OCI-LY7 (cell line): Measurements from ENCODE around the gene ITGB1. TPM values are rescaled to one million over a fixed set of nuclear protein-coding genes. Genes with fewer than 3 reads are reported as not detected.

Experiments used
- BruUV-seq: library from RNA; stranded (reverse); fragments of 400-500 nt; replicated peaks from 2 replicates; lab custom pipeline; 2021; lab: Mats Ljungman, UMichigan
- CTCF ChIA-PET: fragments of 300-600 bp; sonication (Branson Sonifier 250); formaldehyde crosslinking; loops from one replicate; lab custom pipeline; 2022; ENCODE audit warnings: antibody characterized with exemption; ENCODE audit not compliant: unreplicated experiment; lab: Charles Lee
- POLR2A ChIA-PET: fragments of 300-600 bp; sonication (Branson Sonifier 250); formaldehyde crosslinking; loops from one replicate; lab custom pipeline; 2022; ENCODE audit warnings: antibody characterized with exemption; lab: Charles Lee
- DNase-seq: peaks from one replicate; pipeline ENCODE4 v3.0.0-alpha.2; 2015; ENCODE audit warnings: low spot score
- H2AFZ ChIP-seq: fragments of 200-600 bp; sonication (generic), shearing (Covaris generic); 2 replicates; pipeline ENCODE4 v1.6.1; 2014; ENCODE audit warnings: mild to moderate bottlenecking, antibody characterized with exemption, low read length, moderate library complexity
- H3K27ac ChIP-seq: fragments of 200-600 bp; sonication (generic); 2 replicates; pipeline ENCODE4 v1.5.1; 2014; ENCODE audit warnings: mixed run types, low read depth, mild to moderate bottlenecking, moderate library complexity, low read length, inconsistent platforms; ENCODE audit not compliant: poor library complexity, severe bottlenecking
- H3K36me3 ChIP-seq: fragments of 200-600 bp; sonication (generic); 2 replicates; pipeline ENCODE4 v1.6.1; 2014; ENCODE audit warnings: mild to moderate bottlenecking, antibody characterized with exemption, low read length, moderate library complexity, mixed read lengths; ENCODE audit not compliant: insufficient read depth
- H3K4me1 ChIP-seq: fragments of 200-600 bp; sonication (generic); 2 replicates; pipeline ENCODE4 v1.5.1; 2014; ENCODE audit warnings: mild to moderate bottlenecking, low read length; ENCODE audit not compliant: insufficient read depth, poor library complexity, severe bottlenecking
- H3K4me2 ChIP-seq: fragments of 200-600 bp; sonication (generic); 2 replicates; pipeline ENCODE4 v1.6.1; 2014; ENCODE audit warnings: mild to moderate bottlenecking, low read length
- H3K4me3 ChIP-seq: fragments of 200-600 bp; sonication (generic); 2 replicates; pipeline ENCODE4 v1.5.1; 2014; ENCODE audit warnings: mild to moderate bottlenecking, low read depth, low read length; ENCODE audit not compliant: poor library complexity, severe bottlenecking
- H3K79me2 ChIP-seq: fragments of 200-600 bp; sonication (generic); 2 replicates; pipeline ENCODE4 v1.6.1; 2016; ENCODE audit warnings: low read depth, mild to moderate bottlenecking, low read length, moderate library complexity, mixed read lengths; ENCODE audit not compliant: insufficient read depth
- H3K9me2 ChIP-seq: fragments of 200-600 bp; sonication (generic); 2 replicates; pipeline ENCODE4 v1.6.1; 2016; ENCODE audit warnings: mild to moderate bottlenecking, low read length, mixed read lengths; ENCODE audit not compliant: insufficient read depth
- H3K9me3 ChIP-seq: fragments of 200-600 bp; sonication (generic); 2 replicates; pipeline ENCODE4 v1.6.1; 2014; ENCODE audit warnings: mild to moderate bottlenecking, mixed run types, low read length, mixed read lengths
- H4K20me1 ChIP-seq: fragments of 200-600 bp; sonication (generic); 2 replicates; pipeline ENCODE4 v1.6.1; 2014; ENCODE audit warnings: mild to moderate bottlenecking, antibody characterized with exemption, low read length, moderate library complexity, mixed read lengths; ENCODE audit not compliant: insufficient read depth
- CTCF ChIP-seq: fragments of 200-600 bp; sonication (generic); conservative IDR thresholded peaks from 2 replicates; pipeline ENCODE4 v1.5.1; 2014; ENCODE audit warnings: mild to moderate bottlenecking, antibody characterized with exemption, low read length, moderate library complexity, mixed read lengths
- EZH2phosphoT487 ChIP-seq: fragments of 200-600 bp; sonication (generic); IDR thresholded peaks from 2 replicates; pipeline ENCODE4 v1.6.1; 2018; ENCODE audit warnings: low read depth, borderline replicate concordance, mild to moderate bottlenecking, mixed run types, antibody characterized with exemption, low read length, moderate library complexity, mixed read lengths
- intact Hi-C: fragments of 100-400 bp; cut with micrococcal nuclease; formaldehyde crosslinking; loops from one replicate; pipeline ENCODE4 v1.10.0; 2022; ENCODE audit not compliant: unreplicated experiment
- total RNA-seq, 2 experiments: library from RNA; depleted of rRNA in 1 of 2; stranded (reverse); fragments of >200 nt in 1 of 2; shearing (Covaris generic) in 1 of 2; gene quantifications; 2 replicates each; pipeline ENCODE4 v1.2.3, GENCODE V29; 2014 to 2022

The ITGB1 gene
- total RNA-seq, 2 experiments from 2014 or later: 165 to 167 TPM

GRCh38 chr10:32889631-32890212 is 68.3 kb downstream of the ITGB1 start:
- Histone ChIP-seq H3K9me3 (no peaks in the 10 kb centered on the region), H3K4me2 (no peak overlapping the region), H3K27ac (no peak overlapping the region), H3K36me3 (no peaks in the 10 kb centered on the region), H3K4me1 (no peaks in the 10 kb centered on the region), H2AFZ (no peak overlapping the region), H3K4me3 (no peak overlapping the region), H4K20me1 (no peaks in the 10 kb centered on the region), H3K9me2 (no peaks in the 10 kb centered on the region), H3K79me2 (no peaks in the 10 kb centered on the region)
- POLR2A ChIA-PET: no interaction called here
- no TSS peak for BruUV-seq
- TF ChIP-seq CTCF (no peak), EZH2phosphoT487 (no peak)
- CTCF ChIA-PET: interaction anchor here (0.5 kb wide), 1 partner anchor 105 kb away, joined by 3 read pairs; no protein-coding TSS in a partner anchor
- no peak for DNase-seq
- intact Hi-C loops: loop anchor here (10.0 kb wide), 1 partner anchor 265 kb away; no protein-coding TSS in a partner anchor

- ChIA-PET POLR2A (interaction anchor here (0.5 to 0.7 kb wide), 4 partner anchors 23 to 1793 kb away, joined by 3 to 5 read pairs (median 4); no protein-coding TSS in a partner anchor), CTCF (no interaction called here)
- H3K79me2 ChIP-seq: no peaks in the 10 kb centered on the region
- H4K20me1 ChIP-seq: no peaks in the 10 kb centered on the region
- H3K9me3 ChIP-seq: no peaks in the 10 kb centered on the region
- H3K4me1 ChIP-seq: no peaks in the 10 kb centered on the region
- no TSS peak for BruUV-seq
- no peak for TF ChIP-seq EZH2phosphoT487
- TF ChIP-seq CTCF: no peak
- intact Hi-C loops: no loop called here
- H2AFZ ChIP-seq: no peak overlapping the region
- H3K27ac ChIP-seq: no peak overlapping the region
- no peak overlapping the region for H3K4me2 ChIP-seq
- H3K9me2 ChIP-seq: no peaks in the 10 kb centered on the region
- no peaks in the 10 kb centered on the region for H3K36me3 ChIP-seq
- no peak for DNase-seq
- H3K4me3 ChIP-seq: no peak overlapping the region
These were observed 69.7 kb downstream of the ITGB1 start for GRCh38 chr10:32888161-32888927.

GRCh38 chr10:32887481-32887880 is 70.5 kb downstream of the ITGB1 start:
- Histone ChIP-seq H3K4me1 (no peaks in the 10 kb centered on the region), H3K36me3 (no peaks in the 10 kb centered on the region), H4K20me1 (no peaks in the 10 kb centered on the region), H3K4me2 (no peak overlapping the region), H3K27ac (no peak overlapping the region), H3K79me2 (no peaks in the 10 kb centered on the region), H2AFZ (no peak overlapping the region), H3K9me2 (no peaks in the 10 kb centered on the region), H3K9me3 (no peaks in the 10 kb centered on the region), H3K4me3 (no peak overlapping the region)
- intact Hi-C loops: no loop called here
- ChIA-PET CTCF (no interaction called here), POLR2A (interaction anchor here (0.5 kb wide), 1 partner anchor 535 kb away, joined by 4 read pairs; no protein-coding TSS in a partner anchor)
- no TSS peak for BruUV-seq
- no peak for DNase-seq
- no peak for TF ChIP-seq EZH2phosphoT487
- no peak for TF ChIP-seq CTCF
